ENCODE results near the gene ZNF559. TPM values are rescaled to one million over a fixed set of nuclear protein-coding genes. Genes with fewer than 3 reads are reported as not detected.

The ZNF559 gene
- total RNA-seq, 1 experiment from 2014 or later, result 19.7 TPM

DNA sequence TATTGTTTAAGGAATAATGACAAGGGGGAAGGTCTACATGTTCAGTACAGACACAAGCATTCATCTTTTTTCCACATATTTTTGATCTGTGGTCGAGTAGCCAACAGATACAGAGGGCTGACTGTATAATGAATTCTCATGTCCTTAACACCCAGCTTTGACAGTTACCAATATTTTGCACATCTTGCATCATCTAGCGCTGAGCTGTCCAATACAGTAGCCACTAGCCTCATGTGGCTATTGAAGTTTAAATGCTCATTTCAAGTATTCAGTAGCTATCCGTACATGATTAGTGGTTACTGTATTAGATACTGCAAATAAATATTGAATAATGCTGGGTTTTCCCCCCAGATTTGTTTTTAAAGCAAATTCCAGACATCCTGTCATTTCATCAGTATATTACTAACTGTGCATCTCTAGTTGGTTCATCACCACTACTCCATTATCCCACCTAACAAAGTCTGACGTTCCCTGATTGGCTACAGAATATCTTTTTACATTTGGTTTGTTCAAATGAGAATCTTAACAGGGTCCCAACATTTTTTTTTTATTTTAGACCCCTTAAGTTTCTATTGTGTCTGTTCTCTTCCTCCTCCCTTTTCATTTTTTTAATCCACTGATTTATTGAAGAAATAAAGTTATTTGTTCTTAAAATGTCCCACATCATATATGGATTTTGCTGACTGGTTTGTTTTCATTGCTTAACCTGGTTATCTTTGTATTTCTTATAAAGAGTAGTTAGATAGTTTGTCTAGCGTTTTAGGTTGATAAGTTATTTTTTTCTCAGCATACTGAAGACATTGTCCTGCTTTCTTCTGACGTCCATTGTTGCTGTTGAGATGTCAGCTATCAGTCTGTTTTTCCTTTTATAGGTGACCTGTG is 47.0 kb downstream of the ZNF559 start:
- no peak overlapping the region for H2BK20ac ChIP-seq (ENCODE audit: low read depth, low read length, poor library complexity, severe bottlenecking)
- no peak overlapping the region for H3K18ac ChIP-seq (ENCODE audit: insufficient read length, low read depth, low read length)
- H3K9me3 Mint-ChIP-seq, result peaks cover 77 to 84% of the 10 kb centered on the region in 2 experiments
- H3K79me1 ChIP-seq (ENCODE audit: insufficient read depth, low read depth, low read length, poor library complexity, severe bottlenecking), result no peaks in the 10 kb centered on the region
- H2BK5ac ChIP-seq (ENCODE audit: insufficient read length, low read length), result no peak overlapping the region
- no peak overlapping the region for H2AK5ac ChIP-seq (ENCODE audit: insufficient read length, low read length)
- H3K23ac ChIP-seq (ENCODE audit: insufficient read length, low read depth, low read length), result no peak overlapping the region
- H3K56ac ChIP-seq (ENCODE audit: insufficient read length, low read depth, low read length), result no peak overlapping the region
- H3K4me1 ChIP-seq (ENCODE audit: insufficient read depth, low read length), result no peaks in the 10 kb centered on the region
- no peak overlapping the region for H3K4ac ChIP-seq (ENCODE audit: low read depth, low read length)
- no peak overlapping the region for H3T11ph ChIP-seq (ENCODE audit: low read length)
- no peak overlapping the region for H2AFZ ChIP-seq (ENCODE audit: low read length)
- no peaks in the 10 kb centered on the region for H4K20me1 ChIP-seq (ENCODE audit: control insufficient read depth, insufficient read depth, insufficient read length)
- no CpG with 5 or more reads among the region's 6 CpGs for WGBS (ENCODE audit: extremely low coverage, insufficient read length, low lambda C conversion rate)
- no peak overlapping the region for H3K4me3 Mint-ChIP-seq
- no peaks in the 10 kb centered on the region for H3K79me2 ChIP-seq (ENCODE audit: insufficient read depth, low read length)
- H2BK15ac ChIP-seq (ENCODE audit: low read depth, low read length), result no peak overlapping the region
- peaks cover 37% of the 10 kb centered on the region for H3K9me3 ChIP-seq (ENCODE audit: control insufficient read depth, low read depth, low read length)
- no peak overlapping the region for H4K8ac ChIP-seq (replicated peaks; ENCODE audit: insufficient read length, low read depth, low read length)
- H2BK12ac ChIP-seq (ENCODE audit: insufficient read length, low read depth, low read length), result no peak overlapping the region
- H3K14ac ChIP-seq (ENCODE audit: insufficient read depth, low read length), result no peak overlapping the region
- H4K91ac ChIP-seq (ENCODE audit: insufficient read length, low read depth, low read length), result no peak overlapping the region
- DNase-seq, result no peak
- H3K27ac ChIP-seq (ENCODE audit: insufficient read length, low read depth, low read length), result no peak overlapping the region
- H3K27ac Mint-ChIP-seq, result no peak overlapping the region
- H3K36me3 Mint-ChIP-seq (ENCODE audit: insufficient read depth in 1 of 3, low read depth in 3 of 3), result peaks cover 65 to 88% (median 78%) of the 10 kb centered on the region in 3 experiments
- no peak overlapping the region for H3K9ac ChIP-seq (ENCODE audit: extremely low read depth, insufficient read length, low read length)
- no peak overlapping the region for H2BK120ac ChIP-seq (ENCODE audit: low read depth, low read length, poor library complexity, severe bottlenecking)
- TF ChIP-seq, protein P1, sequence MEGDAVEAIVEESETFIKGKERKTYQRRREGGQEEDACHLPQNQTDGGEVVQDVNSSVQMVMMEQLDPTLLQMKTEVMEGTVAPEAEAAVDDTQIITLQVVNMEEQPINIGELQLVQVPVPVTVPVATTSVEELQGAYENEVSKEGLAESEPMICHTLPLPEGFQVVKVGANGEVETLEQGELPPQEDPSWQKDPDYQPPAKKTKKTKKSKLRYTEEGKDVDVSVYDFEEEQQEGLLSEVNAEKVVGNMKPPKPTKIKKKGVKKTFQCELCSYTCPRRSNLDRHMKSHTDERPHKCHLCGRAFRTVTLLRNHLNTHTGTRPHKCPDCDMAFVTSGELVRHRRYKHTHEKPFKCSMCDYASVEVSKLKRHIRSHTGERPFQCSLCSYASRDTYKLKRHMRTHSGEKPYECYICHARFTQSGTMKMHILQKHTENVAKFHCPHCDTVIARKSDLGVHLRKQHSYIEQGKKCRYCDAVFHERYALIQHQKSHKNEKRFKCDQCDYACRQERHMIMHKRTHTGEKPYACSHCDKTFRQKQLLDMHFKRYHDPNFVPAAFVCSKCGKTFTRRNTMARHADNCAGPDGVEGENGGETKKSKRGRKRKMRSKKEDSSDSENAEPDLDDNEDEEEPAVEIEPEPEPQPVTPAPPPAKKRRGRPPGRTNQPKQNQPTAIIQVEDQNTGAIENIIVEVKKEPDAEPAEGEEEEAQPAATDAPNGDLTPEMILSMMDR (conservative IDR thresholded peaks at IDR 0.05), result no peak
- no peaks in the 10 kb centered on the region; the same call in 1 of the 2 replicates for H3K27me3 Mint-ChIP-seq (ENCODE audit: low read depth)
- H3K4me2 ChIP-seq (ENCODE audit: insufficient read depth, insufficient read length, low read length), result no peak overlapping the region
- no peaks in the 10 kb centered on the region for H3K27me3 ChIP-seq (ENCODE audit: insufficient read depth, low read length)
- H3K23me2 ChIP-seq (ENCODE audit: insufficient read length, low read depth, low read length, poor library complexity, severe bottlenecking), result no peaks in the 10 kb centered on the region
- H3K4me1 Mint-ChIP-seq, result no peaks in the 10 kb centered on the region
- H4K5ac ChIP-seq (ENCODE audit: insufficient read length, low read depth, low read length), result no peak overlapping the region

All from H9 (cell line).